CD14-positive monocyte (primary cell): ENCODE measurements around the gene MTFP1. TPM values are rescaled to one million over a fixed set of nuclear protein-coding genes. Genes with fewer than 3 reads are reported as not detected.

ENCODE experiments used
- DNase-seq, 3 donors: peaks; one replicate each; pipeline ENCODE4 v3.0.0-alpha.2; 2011 to 2022
- H2AFZ ChIP-seq: 2 replicates; pipeline ENCODE4 v1.6.0; 2012; ENCODE audit warnings: mild to moderate bottlenecking, low read depth, low read length, inconsistent platforms; ENCODE audit not compliant: insufficient read depth, poor library complexity, severe bottlenecking
- H3K27ac ChIP-seq, 2 donors: 1 replicate in 1 of 2; 2 replicates in 1 of 2; pipeline ENCODE4 v1.5.1; 2012 to 2013; ENCODE audit warnings: low read length in 2 of 2, control low read depth in 1 of 2, inconsistent platforms in 1 of 2, low read depth in 1 of 2, mild to moderate bottlenecking in 1 of 2
- H3K27me3 ChIP-seq, 2 donors: one replicate each; pipeline versions ENCODE4 v1.6.0 to v1.6.1; 2011 to 2013; ENCODE audit warnings: low read length in 2 of 2; ENCODE audit not compliant: control insufficient read depth in 2 of 2, insufficient read depth in 2 of 2
- H3K36me3 ChIP-seq, 2 donors: replicated peaks in 1 of 2; 1 replicate in 1 of 2; 2 replicates in 1 of 2; pipeline versions ENCODE4 v1.5.1 to v1.6.1; 2012 to 2013; ENCODE audit warnings: low read length in 2 of 2, control low read depth in 1 of 2, inconsistent platforms in 1 of 2, mild to moderate bottlenecking in 1 of 2; ENCODE audit not compliant: insufficient read depth in 2 of 2, control insufficient read depth in 1 of 2
- H3K4me1 ChIP-seq, 2 donors: 1 replicate in 1 of 2; 2 replicates in 1 of 2; pipeline versions ENCODE4 v1.5.1 to v1.6.1; 2012 to 2013; ENCODE audit warnings: low read length in 2 of 2, control low read depth in 1 of 2, inconsistent platforms in 1 of 2, mild to moderate bottlenecking in 1 of 2, moderate library complexity in 1 of 2; ENCODE audit not compliant: insufficient read depth in 2 of 2, control insufficient read depth in 1 of 2
- H3K4me2 ChIP-seq: replicated peaks from 2 replicates; pipeline ENCODE3; 2012; ENCODE audit warnings: low read length, moderate library complexity, mild to moderate bottlenecking; ENCODE audit not compliant: poor library complexity, severe bottlenecking; ENCODE audit errors: extremely low read depth
- H3K4me3 ChIP-seq, 3 experiments: fragments of 200-600 bp in 1 of 3; sonication (generic) in 1 of 3; replicated peaks in 1 of 3; 1 replicate in 2 of 3; 2 replicates in 1 of 3; pipeline ENCODE4 v1.5.1; 2011 to 2013; ENCODE audit warnings: low read length in 3 of 3, mild to moderate bottlenecking in 3 of 3, control low read depth in 2 of 3, low read depth in 2 of 3, inconsistent platforms in 1 of 3, moderate library complexity in 1 of 3
- H3K79me2 ChIP-seq: 2 replicates; pipeline ENCODE4 v1.6.0; 2012; ENCODE audit warnings: mild to moderate bottlenecking, control low read depth, inconsistent platforms, low read length, moderate library complexity; ENCODE audit not compliant: insufficient read depth
- H3K9ac ChIP-seq: 2 replicates; pipeline ENCODE4 v1.6.0; 2017; ENCODE audit warnings: low read length, mild to moderate bottlenecking; ENCODE audit not compliant: insufficient read depth, poor library complexity, severe bottlenecking
- H3K9me3 ChIP-seq, 2 donors: replicated peaks in 1 of 2; 1 replicate in 1 of 2; 2 replicates in 1 of 2; pipeline versions ENCODE4 v1.5.1 to v1.6.1; 2012 to 2013; ENCODE audit warnings: low read length in 2 of 2, control low read depth in 1 of 2; ENCODE audit not compliant: control insufficient read depth in 1 of 2, insufficient read depth in 1 of 2
- H4K20me1 ChIP-seq: 2 replicates; pipeline ENCODE4 v1.6.0; 2012; ENCODE audit warnings: mild to moderate bottlenecking, low read length, control low read depth, moderate library complexity; ENCODE audit not compliant: insufficient read depth
- H3K27ac Mint-ChIP-seq, 7 donors: one replicate each; pipeline ENCODE4 v1.8.0; 2020; ENCODE audit warnings: mild to moderate bottlenecking in 7 of 7, mixed read lengths in 7 of 7, moderate library complexity in 6 of 7, inconsistent platforms in 2 of 7
- H3K27me3 Mint-ChIP-seq, 3 donors: one replicate each; pipeline ENCODE4 v1.8.0; 2021 to 2022; ENCODE audit warnings: low read depth in 3 of 3, mild to moderate bottlenecking in 3 of 3, mixed read lengths in 3 of 3, moderate library complexity in 3 of 3, inconsistent platforms in 1 of 3
- H3K36me3 Mint-ChIP-seq, 2 donors: one replicate each; pipeline ENCODE4 v1.8.0; 2020; ENCODE audit warnings: mixed read lengths in 2 of 2, inconsistent platforms in 1 of 2, mild to moderate bottlenecking in 1 of 2
- H3K4me1 Mint-ChIP-seq: one replicate; pipeline ENCODE4 v1.8.0; 2020; ENCODE audit warnings: mild to moderate bottlenecking, mixed read lengths
- H3K4me3 Mint-ChIP-seq, 2 donors: one replicate each; pipeline ENCODE4 v1.8.0; 2020; ENCODE audit warnings: mild to moderate bottlenecking in 2 of 2, mixed read lengths in 2 of 2, moderate library complexity in 1 of 2
- H3K9me3 Mint-ChIP-seq, 7 donors: one replicate each; pipeline ENCODE4 v1.8.0; 2020 to 2022; ENCODE audit warnings: mixed read lengths in 7 of 7, mild to moderate bottlenecking in 6 of 7, moderate library complexity in 6 of 7, inconsistent platforms in 2 of 7
- CTCF ChIP-seq: fragments of 200-600 bp; IDR thresholded peaks from one replicate; pipeline ENCODE4 v1.8.0; 2022; ENCODE audit warnings: antibody characterized with exemption, mild to moderate bottlenecking
- WGBS: methylation state at CpG from one replicate; pipeline ENCODE4 v1.1.5; 2013; ENCODE audit warnings: missing lambda C conversion rate; ENCODE audit not compliant: insufficient coverage; 5-methylcytosine and 5-hydroxymethylcytosine counted together
- intact Hi-C, 2 donors: fragments of 100-400 bp; cut with micrococcal nuclease; formaldehyde crosslinking; loops; one replicate each; pipeline versions ENCODE4 v1.15.0 to v1.15.1; 2023
- polyA plus RNA-seq, 3 donors: library from polyadenylated mRNA; depleted of rRNA in 1 of 3; unstranded in 2 of 3; stranded (reverse) in 1 of 3; fragments of 300-500 nt in 2 of 3; fragments of >200 nt in 1 of 3; fragmentation: Illumina TruSeq in 2 of 3; gene quantifications; 1 replicate in 2 of 3; 2 replicates in 1 of 3; pipeline ENCODE4 v1.2.3, GENCODE V29; 2012 to 2021

The MTFP1 gene
- polyA plus RNA-seq, 3 donors: 6.2 to 14.2 (median 7.5) TPM

- Histone ChIP-seq H3K36me3 (peaks cover 4 to 31% of the 10 kb centered on the region in 2 donors), H3K9me3 (no peaks in the 10 kb centered on the region), H3K4me1 (no peaks in the 10 kb centered on the region), H4K20me1 (no peaks in the 10 kb centered on the region), H3K79me2 (no peaks in the 10 kb centered on the region), H2AFZ (no peak overlapping the region), H3K9ac (no peak overlapping the region), H3K27ac (no peak overlapping the region), H3K4me3 (no peak overlapping the region), H3K27me3 (no peaks in the 10 kb centered on the region), H3K4me2 (no peak overlapping the region)
- WGBS: 100% methylated on average over 1 of the region's 2 CpGs
- H3K36me3 Mint-ChIP-seq: peaks cover 26 to 38% of the 10 kb centered on the region in 2 donors
- peaks cover 0 to 6% (median 3%) of the 10 kb centered on the region in 3 donors for H3K27me3 Mint-ChIP-seq
- intact Hi-C loops: no loop called here
- no peaks in the 10 kb centered on the region for H3K9me3 Mint-ChIP-seq
- no peaks in the 10 kb centered on the region for H3K4me1 Mint-ChIP-seq
- H3K27ac Mint-ChIP-seq: no peak overlapping the region
- no peak for TF ChIP-seq CTCF
- no peak overlapping the region for H3K4me3 Mint-ChIP-seq
- DNase-seq: no peak
Measured at GRCh38 chr22:30416403-30416802, 9.2 kb upstream of the MTFP1 start.

GRCh38 chr22:30416837-30417236, 8.7 kb upstream of the MTFP1 start:
- DNase-seq: no peak
- Mint-ChIP-seq H3K4me1 (peaks cover 1% of the 10 kb centered on the region), H3K4me3 (no peak overlapping the region), H3K27ac (no peak overlapping the region), H3K27me3 (peaks cover 0 to 6% (median 3%) of the 10 kb centered on the region in 3 donors), H3K9me3 (no peaks in the 10 kb centered on the region), H3K36me3 (peaks cover 26 to 38% of the 10 kb centered on the region in 2 donors)
- no peaks in the 10 kb centered on the region for H4K20me1 ChIP-seq
- no peak overlapping the region for H2AFZ ChIP-seq
- no peaks in the 10 kb centered on the region for H3K9me3 ChIP-seq
- no peak overlapping the region for H3K27ac ChIP-seq
- no peak overlapping the region for H3K4me2 ChIP-seq
- peaks cover 4 to 31% of the 10 kb centered on the region in 2 donors for H3K36me3 ChIP-seq
- H3K9ac ChIP-seq: no peak overlapping the region
- no peak for TF ChIP-seq CTCF
- H3K4me1 ChIP-seq: no peaks in the 10 kb centered on the region
- H3K27me3 ChIP-seq: no peaks in the 10 kb centered on the region
- no CpG with 5 or more reads among the region's 1 CpG for WGBS
- intact Hi-C loops: no loop called here
- no peak overlapping the region for H3K4me3 ChIP-seq
- no peaks in the 10 kb centered on the region for H3K79me2 ChIP-seq
